ENCODE measurements around the gene FOXF1.

Gene FOXF1

DNA sequence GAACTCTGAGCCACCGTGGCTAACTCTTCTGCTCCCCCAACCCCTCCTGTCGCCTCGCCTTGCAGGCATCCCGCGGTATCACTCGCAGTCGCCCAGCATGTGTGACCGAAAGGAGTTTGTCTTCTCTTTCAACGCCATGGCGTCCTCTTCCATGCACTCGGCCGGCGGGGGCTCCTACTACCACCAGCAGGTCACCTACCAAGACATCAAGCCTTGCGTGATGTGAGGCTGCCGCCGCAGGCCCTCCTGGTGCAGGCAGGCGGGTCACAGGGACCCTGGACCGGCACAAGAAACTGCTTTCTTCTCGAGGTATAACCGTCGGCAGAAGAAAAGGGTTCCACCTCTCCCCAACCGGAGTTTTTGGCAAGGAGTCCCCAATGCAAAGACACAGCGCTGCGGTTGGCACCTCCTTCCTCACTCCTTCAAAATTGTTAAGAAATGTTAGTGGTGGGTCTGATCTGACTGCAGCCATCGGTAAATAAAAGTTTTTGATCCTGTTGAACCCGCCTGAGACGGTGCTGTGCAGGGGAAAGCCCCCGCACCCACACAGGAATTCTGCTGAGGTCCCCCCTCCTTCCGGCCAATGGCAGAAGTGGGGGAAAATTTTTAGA, 2.6 kb downstream of the FOXF1 start:
- no peaks in the 10 kb centered on the region; the same call in 1 of the 2 replicates for H3K4me1 ChIP-seq (ENCODE audit: control insufficient read depth, low read length)
- no peaks in the 10 kb centered on the region for H3F3A ChIP-seq (ENCODE audit: control insufficient read depth, insufficient read depth)
- no peaks in the 10 kb centered on the region for H3K36me3 ChIP-seq (ENCODE audit: control insufficient read depth, low read length)
- no peaks in the 10 kb centered on the region for H3K9me2 ChIP-seq (replicated peaks; ENCODE audit: control insufficient read depth, low read length)
- peaks cover 18% of the 10 kb centered on the region for H3K27me3 ChIP-seq (ENCODE audit: control insufficient read depth, low read length)
- no peak overlapping the region for H3K27ac ChIP-seq (ENCODE audit: low read depth, low read length)
- no peaks in the 10 kb centered on the region for H3K9me3 ChIP-seq (ENCODE audit: control insufficient read depth, insufficient read depth, low read length)
- no peaks in the 10 kb centered on the region for H3K79me2 ChIP-seq (ENCODE audit: control insufficient read depth, low read length)
- H4K20me1 ChIP-seq (ENCODE audit: control insufficient read depth, insufficient read depth, low read depth, low read length) = no peaks in the 10 kb centered on the region
- TF ChIP-seq, protein P1, sequence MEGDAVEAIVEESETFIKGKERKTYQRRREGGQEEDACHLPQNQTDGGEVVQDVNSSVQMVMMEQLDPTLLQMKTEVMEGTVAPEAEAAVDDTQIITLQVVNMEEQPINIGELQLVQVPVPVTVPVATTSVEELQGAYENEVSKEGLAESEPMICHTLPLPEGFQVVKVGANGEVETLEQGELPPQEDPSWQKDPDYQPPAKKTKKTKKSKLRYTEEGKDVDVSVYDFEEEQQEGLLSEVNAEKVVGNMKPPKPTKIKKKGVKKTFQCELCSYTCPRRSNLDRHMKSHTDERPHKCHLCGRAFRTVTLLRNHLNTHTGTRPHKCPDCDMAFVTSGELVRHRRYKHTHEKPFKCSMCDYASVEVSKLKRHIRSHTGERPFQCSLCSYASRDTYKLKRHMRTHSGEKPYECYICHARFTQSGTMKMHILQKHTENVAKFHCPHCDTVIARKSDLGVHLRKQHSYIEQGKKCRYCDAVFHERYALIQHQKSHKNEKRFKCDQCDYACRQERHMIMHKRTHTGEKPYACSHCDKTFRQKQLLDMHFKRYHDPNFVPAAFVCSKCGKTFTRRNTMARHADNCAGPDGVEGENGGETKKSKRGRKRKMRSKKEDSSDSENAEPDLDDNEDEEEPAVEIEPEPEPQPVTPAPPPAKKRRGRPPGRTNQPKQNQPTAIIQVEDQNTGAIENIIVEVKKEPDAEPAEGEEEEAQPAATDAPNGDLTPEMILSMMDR (IDR thresholded peaks at IDR 0.05; ENCODE audit: low read depth, low read length, poor library complexity, severe bottlenecking) = no peak
- no peak for TF ChIP-seq EZH2phosphoT487 (IDR thresholded peaks at IDR 0.05; ENCODE audit: borderline replicate concordance, low read length)
- H3K4me2 ChIP-seq (ENCODE audit: low read length) = no peak overlapping the region
- no peak overlapping the region for H3K4me3 ChIP-seq (ENCODE audit: low read length)

DNA sequence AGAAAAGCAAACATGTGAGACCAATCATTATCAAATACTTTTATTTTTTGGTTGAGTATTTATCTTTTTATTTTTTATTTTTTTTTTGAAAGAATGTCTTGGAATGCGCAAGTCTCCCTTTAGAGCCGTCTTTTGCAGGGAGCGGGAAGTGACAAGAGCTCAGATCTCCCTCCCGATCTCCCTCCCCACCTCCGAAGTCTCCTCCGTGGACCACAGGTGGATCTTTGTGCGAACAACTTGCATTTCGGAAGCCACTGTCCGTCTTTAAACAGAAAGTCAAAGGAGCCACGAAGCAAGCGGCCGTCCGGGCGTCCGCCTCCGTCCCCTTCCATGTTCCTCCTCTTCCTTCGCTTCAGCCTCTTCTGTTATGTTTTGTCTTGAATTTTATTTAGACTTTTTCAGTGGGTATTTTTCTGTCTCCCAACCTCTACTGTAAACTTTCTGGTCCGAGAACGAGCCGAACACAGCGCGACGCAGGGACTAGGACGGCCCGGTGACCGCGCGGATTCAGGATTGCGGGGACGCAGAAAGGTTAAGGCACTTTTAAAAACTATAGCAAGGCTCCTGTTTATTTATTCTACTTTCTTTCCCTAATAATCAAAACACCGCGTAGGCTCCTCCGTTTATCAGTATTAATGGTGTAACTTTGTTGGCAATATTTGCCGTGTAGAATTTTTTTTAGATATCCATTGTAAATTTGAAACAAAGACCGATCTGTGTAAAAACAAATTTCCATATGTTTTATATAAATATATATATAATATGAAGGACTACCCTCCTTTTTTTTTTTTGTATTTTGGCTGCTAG, 3.3 kb downstream of the FOXF1 start:
- H3K4me3 ChIP-seq (ENCODE audit: low read length) = no peak overlapping the region
- no peaks in the 10 kb centered on the region for H3K9me2 ChIP-seq (replicated peaks; ENCODE audit: control insufficient read depth, low read length)
- no peaks in the 10 kb centered on the region for H3K79me2 ChIP-seq (ENCODE audit: control insufficient read depth, low read length)
- H3K4me2 ChIP-seq (ENCODE audit: low read length) = no peak overlapping the region
- no peaks in the 10 kb centered on the region for H3K36me3 ChIP-seq (ENCODE audit: control insufficient read depth, low read length)
- H4K20me1 ChIP-seq (ENCODE audit: control insufficient read depth, insufficient read depth, low read depth, low read length) = no peaks in the 10 kb centered on the region
- H3K4me1 ChIP-seq (ENCODE audit: control insufficient read depth, low read length) = no peaks in the 10 kb centered on the region; the same call in 1 of the 2 replicates
- peaks cover 14% of the 10 kb centered on the region for H3K27me3 ChIP-seq (ENCODE audit: control insufficient read depth, low read length)
- H3K9me3 ChIP-seq (ENCODE audit: control insufficient read depth, insufficient read depth, low read length) = no peaks in the 10 kb centered on the region
- TF ChIP-seq, protein P1 (IDR thresholded peaks at IDR 0.05; ENCODE audit: low read depth, low read length, poor library complexity, severe bottlenecking) = no peak
- no peak for TF ChIP-seq EZH2phosphoT487 (IDR thresholded peaks at IDR 0.05; ENCODE audit: borderline replicate concordance, low read length)
- H3K27ac ChIP-seq (ENCODE audit: low read depth, low read length) = no peak overlapping the region
- no peaks in the 10 kb centered on the region for H3F3A ChIP-seq (ENCODE audit: control insufficient read depth, insufficient read depth)

DNA sequence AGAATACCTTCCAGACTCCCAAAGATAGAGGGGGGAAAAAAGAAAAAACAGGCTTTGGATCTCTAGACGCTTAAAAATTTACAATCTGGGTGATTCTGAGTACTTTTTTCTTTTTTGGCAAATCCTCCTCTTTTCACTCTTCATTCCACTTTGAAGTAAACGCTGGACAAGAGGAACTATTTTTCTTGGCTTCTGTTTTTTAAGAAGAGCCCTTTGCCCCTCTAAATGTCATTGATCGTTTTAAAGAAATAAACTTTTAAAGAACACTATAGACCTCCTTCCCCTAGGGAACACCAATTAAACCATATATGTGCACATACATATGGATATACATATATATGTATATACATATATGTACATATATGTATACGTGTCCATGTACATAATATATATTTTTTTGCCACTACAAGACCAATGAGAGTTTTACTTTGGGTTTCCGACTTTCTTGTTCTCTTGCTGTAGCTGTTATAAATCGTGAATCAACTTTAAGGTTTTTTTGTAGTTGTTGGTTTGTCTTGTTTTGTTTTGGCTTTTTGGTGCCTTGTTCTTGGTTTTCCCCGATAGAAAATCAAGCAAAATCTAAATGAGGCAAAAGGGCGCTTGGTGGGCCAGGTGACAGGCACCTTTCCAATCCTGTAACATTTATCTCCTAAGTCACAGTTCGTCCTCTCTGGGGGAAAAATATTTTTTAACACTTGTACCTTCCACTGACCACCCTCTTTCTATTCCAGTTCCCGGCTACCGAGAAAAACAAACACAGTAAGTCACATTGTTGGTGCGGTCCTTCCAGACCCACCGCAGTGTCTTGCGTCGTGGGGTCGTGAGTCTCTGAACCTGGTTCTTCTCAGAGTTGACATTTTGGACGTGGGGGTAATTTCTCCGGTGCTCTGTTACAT, 4.4 kb downstream of the FOXF1 start:
- H3K4me3 ChIP-seq (ENCODE audit: low read length) = no peak overlapping the region
- H3F3A ChIP-seq (ENCODE audit: control insufficient read depth, insufficient read depth) = no peaks in the 10 kb centered on the region
- no peaks in the 10 kb centered on the region for H4K20me1 ChIP-seq (ENCODE audit: control insufficient read depth, insufficient read depth, low read depth, low read length)
- no peak overlapping the region for H3K27ac ChIP-seq (ENCODE audit: low read depth, low read length)
- peaks cover 2% of the 10 kb centered on the region; the same call in 1 of the 2 replicates for H3K4me1 ChIP-seq (ENCODE audit: control insufficient read depth, low read length)
- H3K9me3 ChIP-seq (ENCODE audit: control insufficient read depth, insufficient read depth, low read length) = no peaks in the 10 kb centered on the region
- no peaks in the 10 kb centered on the region for H3K36me3 ChIP-seq (ENCODE audit: control insufficient read depth, low read length)
- H3K4me2 ChIP-seq (ENCODE audit: low read length) = no peak overlapping the region
- no peaks in the 10 kb centered on the region for H3K79me2 ChIP-seq (ENCODE audit: control insufficient read depth, low read length)
- H3K27me3 ChIP-seq (ENCODE audit: control insufficient read depth, low read length) = peaks cover 4% of the 10 kb centered on the region
- TF ChIP-seq, protein P1 (IDR thresholded peaks at IDR 0.05; ENCODE audit: low read depth, low read length, poor library complexity, severe bottlenecking) = no peak
- no peak for TF ChIP-seq EZH2phosphoT487 (IDR thresholded peaks at IDR 0.05; ENCODE audit: borderline replicate concordance, low read length)
- H3K9me2 ChIP-seq (replicated peaks; ENCODE audit: control insufficient read depth, low read length) = no peaks in the 10 kb centered on the region
